Measurements from ENCODE around the gene NBAS.
"Not testable (repeated sequence)": the region's sequence is repeated elsewhere in the genome, so short reads cannot be mapped to it uniquely, and the experiment has no call there.

Gene NBAS

DNA sequence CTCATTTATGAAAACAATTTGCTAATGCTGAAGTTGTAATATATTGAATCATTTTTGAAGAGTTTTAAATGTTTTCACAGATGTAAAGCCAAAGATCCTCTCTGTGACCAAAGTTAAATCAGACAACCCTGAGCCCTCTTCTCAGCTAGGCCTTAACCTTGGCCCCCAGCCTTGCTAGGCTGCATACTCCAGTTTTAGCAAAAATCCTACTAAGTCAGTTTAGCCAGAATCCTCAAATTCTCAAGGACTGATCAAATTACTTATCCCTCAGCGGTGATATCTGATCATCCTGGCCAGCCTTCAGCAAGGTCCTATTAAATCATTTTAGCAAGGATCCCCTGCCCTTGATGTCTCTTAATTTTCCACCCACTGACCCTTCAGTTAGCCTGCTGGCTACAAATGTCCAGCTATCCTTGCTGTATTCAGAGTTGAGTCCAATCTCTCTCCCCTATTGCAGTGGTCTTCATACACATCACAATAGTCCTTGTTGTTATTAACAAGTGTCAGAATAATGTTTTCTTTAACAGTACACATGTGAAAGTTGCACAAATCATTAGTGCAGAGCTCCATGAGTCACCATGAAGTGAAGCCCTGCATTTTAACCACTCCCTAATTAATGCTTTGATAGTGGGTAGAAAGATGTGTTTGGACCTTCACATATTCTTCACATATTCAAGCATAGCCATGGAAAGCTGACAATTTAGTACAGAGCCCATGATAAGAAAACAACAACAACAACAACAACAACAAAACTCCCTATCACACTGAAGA is 206.4 kb downstream of the NBAS start:
- DNase-seq = no peak

- DNase-seq = no peak
Measured at GRCh38 chr2:15352363-15352762, 208.8 kb downstream of the NBAS start.

GRCh38 chr2:15348636-15349035 is 212.5 kb downstream of the NBAS start:
- DNase-seq = no peak

- no peak for DNase-seq
Measured at GRCh38 chr2:15348045-15348444, 213.1 kb downstream of the NBAS start.

GRCh38 chr2:15346624-15347023 is 214.5 kb downstream of the NBAS start:
- DNase-seq = no peak

DNA sequence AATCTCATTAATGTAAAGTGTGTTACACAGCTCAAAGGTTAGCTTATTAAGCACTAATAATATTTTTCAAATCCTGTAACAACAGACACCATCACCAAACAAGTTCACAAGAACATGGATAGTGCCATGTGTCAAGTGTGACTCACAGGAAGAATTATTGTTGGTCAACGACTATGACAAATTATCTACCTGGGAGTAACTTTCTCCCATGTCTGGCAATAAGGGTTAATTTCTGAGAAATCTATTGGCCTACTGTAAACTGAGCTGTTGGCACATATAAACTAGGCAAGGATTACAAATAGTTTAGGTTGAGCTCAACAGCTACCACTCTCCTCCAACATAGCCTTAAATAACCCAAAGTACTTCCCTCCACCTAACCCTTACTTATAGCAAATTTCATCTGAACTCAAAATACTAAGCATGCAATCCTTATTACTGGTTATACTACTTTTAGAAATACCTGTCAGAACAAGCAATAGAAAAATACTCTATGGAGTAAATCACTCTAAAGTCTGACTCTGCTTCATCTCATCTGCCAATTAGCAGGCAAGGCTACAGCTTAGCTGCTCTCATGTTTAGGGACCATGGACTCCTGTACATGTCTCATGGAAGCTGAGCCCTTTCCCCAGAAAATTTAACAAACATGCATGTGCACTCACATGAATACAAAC is 223.0 kb downstream of the NBAS start:
- DNase-seq = no peak

DNA sequence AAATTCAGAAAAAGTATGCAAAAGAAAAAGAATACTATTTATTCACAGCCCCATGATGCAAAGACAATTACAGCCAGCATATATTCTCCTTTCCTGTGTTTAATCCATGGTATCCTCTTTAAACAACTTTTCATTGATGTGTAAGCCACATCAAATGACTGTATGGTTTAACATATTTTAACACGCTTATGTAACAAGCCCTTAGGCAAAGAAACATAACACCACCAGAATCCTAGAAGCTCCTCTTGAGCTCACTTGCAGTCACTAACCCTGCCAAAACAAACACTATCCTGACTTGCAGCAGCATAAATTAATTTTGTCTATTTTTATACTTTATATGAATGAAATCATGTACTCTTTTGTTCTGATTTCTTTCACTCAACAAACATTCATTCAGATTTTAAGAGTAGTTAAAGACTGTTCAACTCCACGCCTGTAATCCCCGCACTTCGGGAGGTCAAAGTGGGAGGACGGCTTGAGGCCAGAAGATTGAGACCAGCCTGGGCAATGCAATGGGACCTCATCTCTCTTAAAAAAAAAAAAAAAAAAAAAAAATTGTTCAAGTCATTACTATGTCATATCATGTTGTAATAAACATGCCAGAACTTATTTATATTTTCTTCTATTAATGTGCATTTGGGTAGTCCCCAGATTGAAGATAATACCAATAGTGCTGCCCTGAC is 226.3 kb downstream of the NBAS start:
- DNase-seq = no peak

DNA sequence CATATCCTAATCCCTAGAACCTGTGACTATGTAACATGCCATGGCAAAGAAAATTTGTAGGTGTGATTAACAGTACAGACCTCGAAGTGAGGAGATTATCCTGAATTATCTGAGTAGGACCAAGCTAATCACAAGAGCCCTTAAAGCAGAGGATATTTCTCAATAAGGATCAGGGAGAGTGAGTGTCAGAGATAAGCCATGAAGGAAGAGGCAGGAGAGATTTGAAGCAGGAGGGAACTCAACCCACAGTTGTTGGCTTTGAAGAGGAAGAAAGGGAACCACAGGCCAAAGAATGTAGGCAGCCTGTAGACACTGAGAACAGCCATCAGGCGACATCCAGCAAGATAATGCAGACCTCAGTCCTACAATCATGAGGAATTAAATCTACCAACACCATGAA is 229.3 kb downstream of the NBAS start:
- no peak for DNase-seq

DNA sequence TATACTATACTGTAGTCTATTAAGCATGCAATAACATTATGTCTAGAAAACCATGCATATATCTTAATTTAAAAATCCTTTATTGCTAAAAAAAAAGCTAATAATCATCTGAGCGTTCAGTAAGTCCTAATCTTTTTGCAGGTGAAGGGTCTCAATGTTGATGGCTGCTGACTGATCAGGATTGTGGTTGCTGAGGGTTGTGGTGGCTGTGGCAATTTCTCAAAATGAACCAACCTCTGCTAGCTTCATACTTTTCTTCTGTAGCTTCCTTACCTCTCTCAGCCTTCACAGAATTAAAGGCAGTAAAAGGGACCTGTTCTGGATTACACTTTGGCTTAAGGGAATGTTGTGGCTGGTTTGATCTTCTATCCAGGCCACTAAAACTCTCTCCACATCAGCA is 235.8 kb downstream of the NBAS start:
- no peak for DNase-seq

DNA sequence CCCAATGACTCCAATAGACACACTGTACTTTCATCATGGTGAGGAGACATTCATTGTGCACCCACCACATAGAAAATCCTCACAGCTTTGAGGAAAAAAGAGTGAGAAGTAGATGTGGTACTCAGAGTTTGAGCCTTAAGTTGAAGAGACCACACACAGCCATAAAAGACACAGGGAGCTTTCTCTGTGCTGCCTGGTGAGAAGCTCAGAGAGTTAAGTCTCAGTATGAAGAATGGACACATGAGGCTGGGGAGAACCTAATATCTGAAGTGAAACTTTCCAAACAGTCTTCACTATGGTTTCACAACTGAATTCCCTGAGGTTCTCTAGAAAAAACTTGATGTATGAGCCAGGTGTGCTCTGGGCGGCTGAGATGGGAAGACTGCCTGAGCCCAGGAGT is 237.9 kb downstream of the NBAS start:
- DNase-seq = no peak

- not testable (repeated sequence) for DNase-seq
Measured at GRCh38 chr2:15321481-15321880, 239.7 kb downstream of the NBAS start.

GRCh38 chr2:15316370-15316814 is 244.7 kb downstream of the NBAS start:
- peak; percentile 7 for DNase-seq

GRCh38 chr2:15315411-15315810 is 245.7 kb downstream of the NBAS start:
- no peak for DNase-seq

DNA sequence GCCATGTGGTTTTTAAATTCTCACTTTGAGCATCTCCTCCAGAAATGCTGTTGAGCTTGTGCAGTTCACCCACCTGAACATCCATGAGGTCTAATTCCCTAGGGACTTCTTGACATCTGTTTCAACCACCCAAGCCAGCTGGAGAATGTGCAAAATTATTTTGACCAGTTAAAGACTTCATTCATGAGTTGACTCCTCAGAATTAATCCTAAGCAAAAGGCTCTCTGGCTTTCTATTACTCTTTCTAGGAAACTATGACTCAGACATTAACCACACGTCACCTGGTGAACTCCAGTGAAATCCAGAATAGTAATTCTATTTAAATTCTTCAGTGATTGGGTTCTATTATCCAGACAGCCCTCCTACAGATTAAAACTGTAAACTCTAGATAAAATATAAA is 247.5 kb downstream of the NBAS start:
- DNase-seq = no peak

DNA sequence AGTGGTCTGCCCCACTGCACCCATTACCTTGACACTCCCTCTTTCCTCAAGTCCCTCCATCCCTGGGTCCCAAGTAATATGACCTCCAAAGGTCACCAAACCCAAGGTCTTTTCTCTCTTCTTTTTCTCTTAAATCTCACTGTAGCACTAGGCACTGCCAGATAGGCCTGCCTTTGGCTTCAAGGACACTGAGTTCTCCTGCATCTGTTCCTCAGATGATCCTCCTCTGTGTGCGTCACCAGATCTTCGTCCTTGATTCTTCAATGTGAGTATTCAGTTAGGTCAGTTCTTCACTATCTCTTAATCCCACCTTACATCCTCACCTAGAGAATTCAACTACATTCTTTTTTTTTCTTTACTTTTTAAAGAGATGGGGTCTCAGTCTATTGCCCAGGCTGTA is 249.2 kb downstream of the NBAS start:
- DNase-seq = no peak

GRCh38 chr2:15311201-15311907 is 249.8 kb downstream of the NBAS start:
- no peak for DNase-seq

- no peak for DNase-seq
Measured at GRCh38 chr2:15307526-15307925, 253.6 kb downstream of the NBAS start.

DNA sequence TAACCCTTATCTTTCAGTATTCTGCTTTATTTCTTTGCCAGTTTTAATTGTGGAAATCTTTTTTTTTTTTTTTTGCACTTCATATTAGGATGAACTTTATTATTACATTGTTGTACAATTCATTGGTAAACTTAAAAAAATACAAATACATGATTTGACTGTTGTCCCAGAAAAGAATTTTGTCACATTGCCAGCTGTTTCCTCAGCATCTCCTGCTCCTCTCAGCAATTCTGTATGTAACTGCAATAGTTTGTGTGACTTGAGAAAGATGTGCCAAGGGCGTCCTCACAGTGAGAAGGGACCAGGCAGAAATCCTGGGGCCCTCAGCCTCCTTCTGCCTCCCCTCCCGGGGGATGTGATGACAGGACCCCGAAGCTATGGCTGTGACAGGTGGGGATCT is 254.4 kb downstream of the NBAS start:
- no peak for DNase-seq

GRCh38 chr2:15303874-15304273 is 257.3 kb downstream of the NBAS start:
- no peak for DNase-seq

DNA sequence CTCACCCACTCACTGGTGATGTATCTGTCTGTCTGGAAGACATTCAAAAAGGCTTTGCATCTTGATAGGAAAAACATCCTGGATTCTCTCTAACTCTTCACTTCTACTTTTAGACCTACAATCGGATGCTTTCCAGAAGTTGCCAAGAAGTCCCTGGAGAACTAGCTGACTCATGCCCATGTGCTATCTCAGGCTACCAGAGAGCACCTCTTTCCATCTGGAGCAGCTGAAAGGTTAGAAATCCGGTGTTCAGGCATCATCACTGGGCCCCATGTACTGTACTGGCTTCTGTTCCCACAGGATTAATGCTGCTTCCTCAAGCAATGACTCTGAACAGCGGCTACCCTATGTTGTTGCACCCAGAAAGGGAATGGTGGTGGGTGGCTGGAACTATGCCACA is 259.0 kb downstream of the NBAS start:
- DNase-seq = no peak

DNA sequence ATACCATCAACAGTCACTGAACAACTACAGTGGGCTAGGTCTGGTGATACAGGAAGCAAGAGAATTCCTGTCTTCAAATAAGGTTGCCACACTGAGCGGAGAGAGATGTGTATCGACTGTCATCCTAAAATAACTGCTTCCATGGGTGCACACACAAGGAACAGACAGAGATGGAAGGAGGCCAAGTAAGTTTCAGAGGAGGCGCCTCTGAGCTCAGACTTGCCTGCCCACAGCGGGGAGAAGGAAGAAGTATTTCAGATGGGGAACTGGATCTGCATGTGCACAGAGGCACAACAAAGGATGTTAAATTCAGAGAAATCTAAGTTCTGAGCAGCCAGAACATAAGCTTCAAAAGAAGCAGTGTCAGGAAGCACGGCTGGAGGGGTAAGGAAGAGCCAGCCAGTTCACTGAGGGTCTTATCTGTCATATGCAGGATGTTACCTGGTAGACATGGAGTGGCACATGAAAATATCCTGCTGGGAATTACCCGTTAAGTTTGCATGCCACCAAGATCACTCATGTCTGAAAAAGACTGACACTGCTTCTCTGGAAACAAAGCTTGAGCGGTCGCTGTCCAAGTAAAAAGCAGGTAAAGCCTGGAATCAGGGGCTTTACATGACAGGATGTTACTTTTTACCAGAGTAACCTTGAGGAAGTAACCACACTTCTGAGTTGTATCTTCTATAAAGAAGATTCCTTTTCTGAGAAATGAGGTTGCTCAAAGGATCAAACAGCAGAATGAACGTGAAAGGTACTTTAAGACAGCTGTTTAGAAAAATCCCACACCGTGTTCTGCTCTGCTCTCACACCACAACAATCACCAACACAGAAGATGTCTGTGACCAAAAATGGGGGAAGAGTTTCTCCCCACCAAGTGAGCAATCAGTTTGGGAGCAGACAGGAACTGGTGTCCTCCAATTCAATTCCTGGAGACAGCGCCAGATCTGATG is 260.2 kb downstream of the NBAS start:
- DNase-seq = no peak

GRCh38 chr2:15299904-15300520 is 261.1 kb downstream of the NBAS start:
- DNase-seq = no peak
